Measurements from ENCODE around the gene TAOK3. TPM values are rescaled to one million over a fixed set of nuclear protein-coding genes. Genes with fewer than 3 reads are reported as not detected.
A peak's percentile ranks its signal among the peaks of the same experiment; 100 is the strongest.
"Not testable (repeated sequence)": the region's sequence is repeated elsewhere in the genome, so short reads cannot be mapped to it uniquely, and the experiment has no call there.

Gene TAOK3
- polyA plus RNA-seq, 3 donors = 32.7 to 38.3 (median 36.0) TPM

DNA sequence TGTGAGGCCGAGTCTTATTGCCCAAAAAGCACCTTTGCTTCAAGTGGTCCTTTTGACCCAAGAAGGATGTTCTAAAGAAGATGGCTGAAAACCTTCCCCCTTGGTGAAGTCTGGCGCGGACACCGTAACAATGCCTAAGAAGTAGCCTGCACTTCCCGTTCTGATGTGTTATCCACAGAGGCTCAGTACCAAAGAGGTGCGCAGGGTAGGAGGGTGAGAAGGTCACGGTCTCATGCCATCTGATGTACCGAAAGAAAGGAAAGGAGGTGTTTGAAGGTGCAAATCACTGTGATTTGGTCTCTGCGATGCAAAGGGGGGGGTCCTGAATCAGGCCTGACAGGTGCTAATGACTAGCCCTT, 226.9 kb downstream of the TAOK3 start:
- DNase-seq (ENCODE audit: low read depth in 3 of 3, low spot score in 2 of 3) = no peak

DNA sequence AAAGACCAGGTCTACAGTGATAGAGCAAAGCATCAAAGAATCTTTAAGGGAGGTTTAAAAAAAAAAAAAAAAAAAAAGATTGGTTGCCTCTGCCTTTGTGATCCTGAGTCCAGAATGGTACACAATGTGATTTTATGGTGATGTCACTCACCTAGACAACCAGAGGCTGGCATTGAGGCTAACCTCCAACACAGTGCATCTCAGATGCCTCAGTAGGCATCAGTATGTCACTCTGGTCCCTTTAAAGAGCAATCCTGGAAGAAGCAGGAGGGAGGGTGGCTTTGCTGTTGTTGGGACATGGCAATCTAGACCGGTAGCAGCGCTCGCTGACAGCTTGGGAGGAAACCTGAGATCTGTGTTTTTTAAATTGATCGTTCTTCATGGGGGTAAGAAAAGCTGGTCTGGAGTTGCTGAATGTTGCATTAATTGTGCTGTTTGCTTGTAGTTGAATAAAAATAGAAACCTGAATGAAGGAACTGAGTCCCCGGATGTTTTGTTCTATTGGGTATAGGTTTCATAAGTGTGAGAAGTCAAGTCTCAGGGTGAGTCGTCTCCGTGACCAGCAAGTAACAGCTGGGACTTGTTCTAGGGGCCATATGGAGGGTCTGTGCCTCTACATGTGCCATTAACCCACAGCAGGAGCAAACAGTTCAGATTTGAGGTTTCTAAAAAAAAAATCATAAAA, 227.5 kb downstream of the TAOK3 start:
- DNase-seq (ENCODE audit: low read depth in 3 of 3, low spot score in 2 of 3) = no peak

DNA sequence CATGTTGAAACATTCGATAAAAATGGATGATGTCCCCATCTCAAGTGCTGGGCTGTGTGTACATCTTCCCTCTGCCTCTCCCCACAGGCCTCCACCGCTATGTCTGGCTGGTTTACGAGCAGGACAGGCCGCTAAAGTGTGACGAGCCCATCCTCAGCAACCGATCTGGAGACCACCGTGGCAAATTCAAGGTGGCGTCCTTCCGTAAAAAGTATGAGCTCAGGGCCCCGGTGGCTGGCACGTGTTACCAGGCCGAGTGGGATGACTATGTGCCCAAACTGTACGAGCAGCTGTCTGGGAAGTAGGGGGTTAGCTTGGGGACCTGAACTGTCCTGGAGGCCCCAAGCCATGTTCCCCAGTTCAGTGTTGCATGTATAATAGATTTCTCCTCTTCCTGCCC, 228.2 kb downstream of the TAOK3 start:
- DNase-seq (ENCODE audit: low read depth in 3 of 3, low spot score in 2 of 3) = no peak

DNA sequence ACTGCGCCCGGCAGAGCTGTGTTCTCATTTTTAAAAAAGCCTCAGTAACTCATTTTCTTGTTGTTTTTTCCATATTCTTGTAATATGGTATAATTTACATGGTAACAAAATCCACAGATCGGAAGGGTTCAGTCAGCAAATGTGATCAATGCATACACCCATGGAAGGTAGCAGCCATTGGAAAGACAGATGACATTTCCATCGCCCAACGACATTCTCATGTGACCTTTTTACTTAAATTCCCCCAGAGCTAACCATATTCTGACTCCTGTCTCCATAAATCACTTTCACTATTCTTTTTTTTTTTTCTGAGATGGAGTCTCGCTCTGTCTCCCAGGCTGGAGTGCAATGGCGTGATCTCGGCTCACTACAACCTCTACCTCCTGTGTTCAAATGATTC, 231.9 kb downstream of the TAOK3 start:
- no peak for DNase-seq (ENCODE audit: low read depth in 3 of 3, low spot score in 2 of 3)

DNA sequence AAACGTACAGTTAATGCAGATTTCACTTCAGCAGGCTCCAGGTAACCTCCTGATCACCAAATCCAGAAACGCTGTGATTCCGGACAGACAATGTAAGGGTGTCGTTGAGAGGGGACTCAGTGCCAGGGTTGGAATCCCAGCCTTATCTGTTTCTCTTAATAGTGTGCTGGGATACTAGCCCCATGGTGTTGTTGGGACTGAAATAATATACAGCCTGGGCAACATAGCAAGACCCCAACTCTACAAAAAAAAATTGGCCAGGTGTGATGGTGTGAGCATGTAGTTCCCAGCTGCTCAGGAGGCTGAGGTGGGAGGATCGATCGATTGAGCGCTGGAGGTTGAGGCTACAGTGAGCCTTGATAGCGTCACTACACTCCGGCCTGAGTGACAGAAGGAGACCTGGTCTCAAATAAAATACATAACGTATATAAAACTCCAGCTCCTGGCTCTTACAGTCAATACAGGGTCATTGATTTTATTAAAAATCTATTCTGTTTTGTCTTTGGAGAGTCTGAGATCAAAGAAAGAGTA, 235.5 kb downstream of the TAOK3 start:
- DNase-seq (ENCODE audit: low read depth in 3 of 3, low spot score in 2 of 3) = no peak

DNA sequence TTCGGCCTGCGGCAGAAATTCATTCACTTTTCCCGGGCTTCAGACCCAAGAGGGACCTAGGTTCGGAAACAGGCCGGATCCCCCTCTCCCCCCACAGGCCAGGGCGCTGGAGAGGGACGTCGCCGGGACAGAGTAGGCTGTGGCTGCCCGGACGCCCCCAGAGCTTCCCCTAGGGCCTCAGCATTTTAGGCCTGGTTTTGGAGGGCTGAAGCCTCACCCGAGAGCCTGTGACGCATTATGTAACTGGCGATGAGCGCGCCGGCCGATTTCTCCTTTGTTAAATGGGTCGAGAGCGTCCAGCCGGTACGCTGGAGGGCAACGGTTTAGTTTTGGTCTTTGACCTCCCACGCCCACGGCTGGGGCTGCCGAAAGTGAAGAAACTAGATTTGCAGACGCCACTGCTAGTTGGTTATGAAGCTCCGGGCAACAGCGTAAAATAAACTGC, 236.1 kb downstream of the TAOK3 start:
- DNase-seq (ENCODE audit: low read depth in 3 of 3, low spot score in 2 of 3) = no peak

DNA sequence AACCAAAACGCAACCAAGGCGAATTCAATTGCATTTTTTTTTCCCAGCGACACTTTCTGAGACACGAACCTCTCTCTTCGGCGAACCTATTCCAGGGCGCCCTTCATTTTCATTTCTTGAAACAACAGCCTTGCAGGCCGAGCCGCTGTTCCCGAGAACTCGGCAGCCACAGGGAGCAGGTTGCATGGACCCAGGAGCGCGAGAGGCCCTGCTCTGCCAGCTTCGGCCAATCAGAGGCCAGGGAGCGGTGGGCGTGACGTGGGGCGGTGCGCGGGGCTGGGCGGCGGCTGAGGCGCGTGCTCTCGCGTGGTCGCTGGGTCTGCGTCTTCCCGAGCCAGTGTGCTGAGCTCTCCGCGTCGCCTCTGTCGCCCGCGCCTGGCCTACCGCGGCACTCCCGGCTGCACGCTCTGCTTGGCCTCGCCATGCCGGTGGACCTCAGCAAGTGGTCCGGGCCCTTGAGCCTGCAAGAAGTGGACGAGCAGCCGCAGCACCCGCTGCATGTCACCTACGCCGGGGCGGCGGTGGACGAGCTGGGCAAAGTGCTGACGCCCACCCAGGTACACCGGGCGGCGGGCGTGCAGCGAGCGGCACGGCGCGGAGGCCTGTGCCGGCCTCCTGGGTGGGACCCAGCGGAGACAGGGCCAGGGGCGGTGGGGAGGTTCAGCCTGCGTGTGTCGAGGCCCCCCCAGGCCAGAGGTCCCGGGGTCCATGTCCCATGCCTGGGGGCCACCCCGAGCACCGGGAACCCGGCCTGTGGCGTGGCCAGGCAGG, 236.7 kb downstream of the TAOK3 start, which contains the start of gene PEBP1:
Gene PEBP1 (plus strand): TSS at position 337 of the 771 bp plus-strand sequence. CDS start 86 bp downstream, at position 423.
- DNase-seq (ENCODE audit: low read depth in 3 of 3, low spot score in 2 of 3) = peak in 2 of 3 donors; percentile 61 to 80

DNA sequence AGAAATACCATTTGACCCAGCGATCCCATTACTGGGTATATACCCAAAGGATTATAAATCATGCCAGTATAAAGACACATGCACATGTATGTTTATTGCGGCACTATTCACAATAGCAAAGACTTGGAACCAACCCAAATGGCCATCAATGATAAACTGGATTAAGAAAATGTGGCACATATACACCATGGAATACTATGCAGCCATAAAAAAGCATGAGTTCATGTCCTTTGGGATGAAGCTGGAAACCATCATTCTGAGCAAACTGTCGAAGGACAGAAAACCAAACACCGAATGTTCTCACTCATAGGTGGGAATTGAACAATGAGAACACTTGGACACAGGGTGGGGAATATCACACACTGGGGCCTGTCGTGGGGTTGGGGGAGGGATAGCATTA, 243.3 kb downstream of the TAOK3 start:
- not testable (repeated sequence) for DNase-seq (ENCODE audit: low read depth in 3 of 3, low spot score in 2 of 3)

DNA sequence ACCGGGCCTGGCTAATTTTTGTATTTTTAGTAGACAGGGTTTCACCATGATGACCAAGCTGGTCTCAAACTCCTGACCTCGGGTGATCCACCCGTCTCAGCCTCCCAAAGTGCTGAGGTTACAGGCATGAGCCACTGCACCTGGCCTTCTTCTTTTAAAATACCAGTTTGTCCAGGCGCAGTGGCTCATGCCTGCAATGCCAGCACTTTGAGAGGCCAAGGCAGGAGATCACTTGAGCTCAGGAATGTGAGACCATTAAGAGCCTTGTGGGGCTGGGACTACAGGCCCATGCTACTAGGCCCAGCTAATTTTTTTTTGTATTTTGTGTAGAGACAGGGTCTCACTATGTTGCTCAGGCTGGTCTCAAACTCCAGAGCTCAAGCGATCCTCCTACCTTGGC, 244.8 kb downstream of the TAOK3 start:
- DNase-seq (ENCODE audit: low read depth in 3 of 3, low spot score in 2 of 3) = no peak

DNA sequence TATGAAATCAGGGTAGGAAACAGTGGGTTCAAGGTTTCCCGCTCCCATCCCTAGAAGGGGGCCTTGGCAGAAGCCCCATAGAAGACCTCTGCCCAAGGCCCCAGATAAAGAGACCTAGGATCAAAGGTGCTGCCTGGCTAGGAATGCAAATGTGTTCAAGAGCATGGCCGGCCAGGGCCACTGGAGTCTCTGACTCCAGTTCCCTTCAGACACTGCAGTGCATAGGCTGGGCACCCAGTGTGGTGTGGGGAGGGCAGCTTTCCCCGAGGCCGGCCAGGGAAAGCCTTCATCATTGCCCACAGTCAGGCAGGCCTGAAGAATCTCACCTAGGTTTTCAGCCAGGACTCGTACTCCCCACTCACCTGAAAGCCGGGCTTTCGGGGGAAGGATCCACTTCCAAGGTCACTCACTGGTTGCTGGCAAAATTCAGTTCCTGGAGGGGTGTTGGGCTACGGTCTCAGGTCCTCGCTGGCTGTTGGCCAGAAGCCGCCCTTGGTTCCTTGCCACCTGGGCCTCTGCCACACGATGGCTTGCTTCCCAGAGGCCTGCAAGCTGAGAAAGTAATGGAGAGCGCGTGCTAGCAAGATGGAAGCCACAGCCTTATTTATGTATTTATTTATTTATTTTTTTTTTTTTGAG, 246.5 kb downstream of the TAOK3 start:
- DNase-seq (ENCODE audit: low read depth in 3 of 3, low spot score in 2 of 3) = no peak

DNA sequence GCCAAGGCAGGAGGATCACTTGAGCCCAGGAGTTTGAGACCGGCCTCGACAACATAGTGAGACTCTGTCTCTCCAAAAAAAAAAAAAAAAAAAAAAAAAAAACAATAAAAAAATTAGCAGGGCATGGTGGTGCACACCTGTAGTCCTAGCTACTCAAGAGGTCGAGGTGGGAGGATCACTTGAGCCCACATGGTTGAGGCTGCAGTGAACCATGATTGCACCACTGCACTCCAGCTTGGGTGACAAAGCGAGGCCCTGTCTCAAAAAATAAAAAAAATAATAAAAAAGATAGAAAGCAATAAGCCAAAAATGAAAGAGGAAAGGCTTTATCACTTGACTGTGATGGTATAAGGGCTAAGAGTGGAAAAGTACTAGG, 247.0 kb downstream of the TAOK3 start:
- no peak for DNase-seq (ENCODE audit: low read depth in 3 of 3, low spot score in 2 of 3)

DNA sequence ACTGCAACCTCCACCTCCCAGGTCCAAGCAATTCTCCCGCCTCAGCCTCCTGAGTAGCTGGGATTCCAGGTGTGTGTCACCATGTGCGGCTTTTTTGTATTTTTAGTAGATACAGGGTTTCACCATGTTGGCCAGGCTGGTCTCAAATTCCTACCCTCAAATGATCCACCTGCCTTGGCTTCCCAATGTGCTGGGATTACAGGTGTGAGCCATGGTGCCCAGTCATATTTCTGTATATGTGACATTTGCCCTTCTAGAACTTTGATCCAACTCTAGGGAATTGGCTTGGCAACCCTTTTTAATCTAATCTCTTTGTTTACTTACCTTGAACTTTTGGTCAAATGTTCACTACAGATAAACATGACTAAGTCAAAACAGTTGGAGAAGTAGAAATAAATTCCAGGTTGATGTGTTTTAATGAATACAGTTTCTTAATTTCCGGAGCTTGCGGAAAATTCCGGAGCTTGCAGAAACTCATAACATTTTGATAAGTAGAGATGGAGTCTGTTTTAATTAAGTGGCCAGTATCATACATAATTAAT, 248.3 kb downstream of the TAOK3 start:
- no peak for DNase-seq (ENCODE audit: low read depth in 3 of 3, low spot score in 2 of 3)

DNA sequence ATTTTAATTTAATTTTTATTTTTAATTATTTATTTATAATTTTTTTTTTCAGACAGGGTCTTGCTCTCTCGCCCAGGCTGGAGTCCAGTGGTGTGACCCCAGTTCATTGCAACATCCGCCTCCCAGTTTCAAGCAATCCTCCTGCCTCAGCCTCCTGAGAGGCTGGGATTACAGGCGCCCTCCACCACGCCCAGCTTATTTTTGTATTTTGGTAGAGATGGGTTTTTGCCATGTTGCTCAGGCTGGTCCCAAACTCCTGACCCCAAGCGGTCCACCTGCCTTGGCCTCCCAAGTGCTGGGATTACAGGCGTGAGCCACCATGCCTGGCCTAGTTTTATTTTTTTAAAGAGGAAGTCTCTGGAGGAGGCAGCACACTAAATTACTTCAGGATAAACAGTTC, 250.4 kb downstream of the TAOK3 start:
- DNase-seq (ENCODE audit: low read depth in 3 of 3, low spot score in 2 of 3) = no peak

DNA sequence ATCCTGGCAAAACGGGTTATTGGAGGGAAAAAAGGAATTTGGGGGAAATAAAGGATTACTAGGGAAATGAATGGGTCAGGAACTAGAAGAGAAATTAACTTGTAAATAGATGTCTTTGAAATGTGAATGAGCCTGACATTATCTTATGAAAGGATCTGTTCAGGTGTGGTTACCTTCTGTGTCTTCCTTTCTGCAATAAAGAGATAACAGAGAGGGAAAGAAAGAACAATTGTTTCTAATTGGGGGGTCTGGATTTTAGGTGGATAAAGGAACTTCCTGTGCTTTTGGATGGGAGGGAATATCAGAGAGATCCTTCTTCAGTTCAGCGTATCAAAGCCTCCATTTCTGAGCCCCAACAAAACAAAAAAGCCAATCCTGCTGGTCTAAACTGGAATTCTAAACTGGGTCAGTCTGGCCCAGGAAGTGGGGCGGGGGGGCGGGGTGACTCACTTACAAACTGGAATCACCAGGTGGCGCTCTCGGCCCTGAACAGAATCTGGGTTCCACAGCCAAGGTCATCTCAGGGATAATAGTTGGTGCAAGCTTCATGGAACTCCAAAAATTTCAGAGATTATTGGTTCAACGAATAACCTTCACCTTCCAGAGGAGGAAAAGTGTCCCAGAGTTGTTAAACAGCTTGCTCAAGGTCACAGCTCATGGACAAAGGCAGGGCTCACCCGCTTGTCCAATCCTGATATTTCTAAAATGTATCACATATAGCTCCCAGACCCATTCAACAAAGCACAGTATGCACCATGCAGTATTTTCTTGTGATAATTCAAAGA, 251.9 kb downstream of the TAOK3 start:
- no peak for DNase-seq (ENCODE audit: low read depth in 3 of 3, low spot score in 2 of 3)

DNA sequence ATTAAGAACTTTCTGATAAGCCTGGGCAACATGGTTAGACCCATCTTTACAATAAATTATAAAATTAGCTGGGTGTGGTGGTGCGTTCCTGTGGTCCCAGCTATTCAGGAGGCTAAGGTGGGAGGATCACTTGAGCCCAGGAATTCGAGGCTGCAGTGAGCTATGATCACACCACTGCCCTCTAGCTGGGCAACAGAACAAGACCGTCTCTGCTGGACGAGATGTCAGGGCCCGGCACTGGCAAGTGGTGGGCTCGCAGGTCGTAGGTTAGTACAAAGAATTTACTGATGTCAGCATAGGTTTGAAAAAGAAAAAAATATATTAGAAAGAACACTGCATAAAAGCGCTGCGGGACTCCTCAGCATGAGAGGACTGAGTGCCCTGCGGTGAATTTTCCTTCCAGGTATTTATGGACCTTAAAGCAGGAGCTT, 253.2 kb downstream of the TAOK3 start:
- no peak for DNase-seq (ENCODE audit: low read depth in 3 of 3, low spot score in 2 of 3)

DNA sequence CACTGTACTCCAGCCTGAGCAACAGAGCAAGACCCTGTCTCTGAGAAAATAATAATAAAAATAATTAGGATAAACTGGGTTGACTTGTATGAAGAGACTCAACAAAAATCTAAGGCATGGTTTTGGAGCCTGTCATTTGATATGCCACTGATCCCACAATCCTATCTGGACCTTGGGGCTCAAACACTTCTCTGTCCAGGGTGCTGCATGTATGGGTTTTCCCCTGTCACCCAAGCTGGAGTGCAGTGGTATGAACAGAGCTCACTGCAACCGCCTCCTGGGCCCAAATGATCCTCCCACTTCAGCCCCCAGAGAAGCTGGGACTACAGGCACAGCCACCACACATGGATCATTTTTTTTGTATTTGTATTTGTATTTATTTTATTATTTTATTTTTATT, 263.6 kb downstream of the TAOK3 start:
- DNase-seq (ENCODE audit: low read depth in 3 of 3, low spot score in 2 of 3) = no peak

DNA sequence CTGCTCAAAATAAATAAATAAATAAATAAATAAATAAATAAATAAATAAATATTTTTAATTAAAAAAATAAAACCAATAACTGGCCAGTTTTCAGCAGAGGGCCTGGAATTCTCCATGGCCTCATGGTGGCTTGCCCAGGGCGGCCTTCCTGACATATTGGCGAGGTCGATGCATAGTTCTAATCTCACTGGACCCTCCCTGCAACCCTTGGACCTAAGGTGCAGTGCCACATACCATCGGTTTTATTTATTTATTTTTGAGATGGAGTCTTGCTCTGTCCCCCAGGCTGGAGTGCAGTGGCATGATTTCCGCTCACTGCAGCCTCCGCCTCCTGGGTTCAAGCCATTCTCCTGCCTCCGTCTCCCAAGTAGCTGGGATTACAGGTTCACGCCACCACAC, 265.0 kb downstream of the TAOK3 start:
- DNase-seq (ENCODE audit: low read depth in 3 of 3, low spot score in 2 of 3) = no peak

DNA sequence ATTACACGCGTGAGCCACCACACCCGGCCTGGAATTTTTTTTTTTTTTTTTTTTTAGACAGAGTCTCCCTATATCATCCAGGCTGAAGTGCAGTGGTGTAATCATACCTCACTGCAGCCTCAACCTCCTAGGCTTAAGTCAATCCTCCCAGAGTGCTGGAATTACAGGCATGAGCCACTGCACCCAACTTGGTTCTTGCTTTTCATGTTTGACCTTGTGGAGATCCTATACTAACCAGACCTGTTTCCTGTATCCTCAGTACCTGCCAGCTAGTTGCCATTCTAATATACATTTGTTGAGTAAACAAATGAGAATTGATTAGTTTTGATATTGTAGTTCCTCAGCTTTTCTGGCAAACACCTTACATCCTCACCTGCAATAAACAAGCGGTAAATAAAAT, 265.7 kb downstream of the TAOK3 start:
- no peak for DNase-seq (ENCODE audit: low read depth in 3 of 3, low spot score in 2 of 3)

DNA sequence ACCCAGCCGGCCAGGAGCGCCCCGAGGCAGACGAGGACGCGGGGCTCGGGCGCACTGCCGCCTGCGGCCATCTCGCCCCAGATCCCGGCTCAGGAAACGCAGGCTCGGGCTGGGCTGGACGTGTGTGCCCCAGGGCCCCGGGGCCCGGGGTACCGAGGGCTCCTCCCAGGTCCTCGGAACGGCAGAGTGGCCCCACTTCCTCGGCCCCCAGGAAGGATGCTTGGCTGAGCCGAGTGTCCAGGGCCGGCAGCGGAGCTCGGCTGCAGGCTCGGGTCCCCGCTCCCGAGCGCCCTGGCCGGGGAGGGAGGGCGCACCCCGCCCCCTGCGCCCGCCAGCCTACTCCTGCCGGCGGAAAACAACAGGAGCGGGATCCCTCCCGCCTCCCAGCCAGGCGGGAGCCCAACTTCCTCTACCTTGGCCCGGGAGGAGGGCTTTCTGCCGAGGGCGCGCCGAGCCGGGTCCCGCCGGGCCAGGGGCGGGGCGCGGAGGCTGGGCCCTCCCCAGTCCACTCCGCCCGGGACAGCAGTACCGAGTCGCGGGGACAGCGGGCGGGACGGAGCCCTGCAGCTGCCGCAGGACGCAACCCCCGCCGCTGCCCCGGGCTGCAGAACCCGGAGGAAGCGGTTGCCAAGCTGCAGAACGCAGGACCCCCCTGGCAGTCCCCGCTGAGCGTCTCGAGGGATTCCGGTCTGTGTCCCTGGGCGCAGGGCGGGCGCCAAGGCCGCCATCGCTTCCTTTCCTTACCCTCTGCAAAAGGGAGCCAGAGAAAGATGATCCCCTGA, 268.9 kb downstream of the TAOK3 start, which contains the start of gene VSIG10:
Gene VSIG10 (minus strand): TSS at position 411 of the 782 bp plus-strand sequence. CDS start 340 bp downstream, at position 71.
- peak; percentile 25 to 39 (median 37) for DNase-seq (ENCODE audit: low read depth in 3 of 3, low spot score in 2 of 3)
